ENCODE results near the gene MSI2. TPM values are rescaled to one million over a fixed set of nuclear protein-coding genes. Genes with fewer than 3 reads are reported as not detected.
A peak's percentile ranks its signal among the peaks of the same experiment; 100 is the strongest.

Gene MSI2
- total RNA-seq, 1 donor from 2014 or later, result 140 TPM

- peaks cover 68% of the 10 kb centered on the region for H3K4me1 Mint-ChIP-seq
- TF ChIP-seq CTCF (conservative IDR thresholded peaks at IDR 0.05), result no peak
- no peak overlapping the region for H3K4me3 Mint-ChIP-seq
- no peak for DNase-seq (ENCODE audit: low read depth, low spot score)
- peaks cover 4% of the 10 kb centered on the region for H3K9me3 Mint-ChIP-seq
- H3K27ac Mint-ChIP-seq (ENCODE audit: unreplicated experiment), result no peak overlapping the region
- peaks cover 14% of the 10 kb centered on the region for H3K36me3 Mint-ChIP-seq (ENCODE audit: low read depth)
- H3K27me3 Mint-ChIP-seq (ENCODE audit: low read depth), result no peaks in the 10 kb centered on the region
Observed at GRCh38 chr17:57324631-57325030, 68.3 kb downstream of the MSI2 start.

- Mint-ChIP-seq H3K27me3 (ENCODE audit: low read depth) (no peaks in the 10 kb centered on the region), H3K27ac (ENCODE audit: unreplicated experiment) (no peak overlapping the region), H3K4me3 (no peak overlapping the region), H3K4me1 (peaks cover 68% of the 10 kb centered on the region), H3K36me3 (ENCODE audit: low read depth) (peaks cover 14% of the 10 kb centered on the region), H3K9me3 (peaks cover 4% of the 10 kb centered on the region)
- TF ChIP-seq CTCF (conservative IDR thresholded peaks at IDR 0.05), result no peak
- no peak for DNase-seq (ENCODE audit: low read depth, low spot score)
Observed at GRCh38 chr17:57326336-57326735, 70.0 kb downstream of the MSI2 start.

- DNase-seq (ENCODE audit: low read depth, low spot score), result no peak
- Mint-ChIP-seq H3K27me3 (ENCODE audit: low read depth) (no peaks in the 10 kb centered on the region), H3K4me3 (no peak overlapping the region), H3K9me3 (peaks cover 4% of the 10 kb centered on the region), H3K36me3 (ENCODE audit: low read depth) (peaks cover 14% of the 10 kb centered on the region), H3K4me1 (peaks cover 70% of the 10 kb centered on the region), H3K27ac (ENCODE audit: unreplicated experiment) (no peak overlapping the region)
- TF ChIP-seq CTCF (conservative IDR thresholded peaks at IDR 0.05), result no peak
Observed at GRCh38 chr17:57326764-57327163, 70.4 kb downstream of the MSI2 start.

- Mint-ChIP-seq H3K9me3 (peaks cover 4% of the 10 kb centered on the region), H3K4me3 (no peak overlapping the region), H3K4me1 (peaks cover 68% of the 10 kb centered on the region), H3K36me3 (ENCODE audit: low read depth) (peaks cover 14% of the 10 kb centered on the region), H3K27ac (ENCODE audit: unreplicated experiment) (peak overlapping the region; percentile 65), H3K27me3 (ENCODE audit: low read depth) (no peaks in the 10 kb centered on the region)
- no peak for DNase-seq (ENCODE audit: low read depth, low spot score)
- TF ChIP-seq CTCF (conservative IDR thresholded peaks at IDR 0.05), result no peak
Observed at GRCh38 chr17:57327176-57327970, 71.0 kb downstream of the MSI2 start.

GRCh38 chr17:57328109-57328882, 72.0 kb downstream of the MSI2 start:
- no peak for TF ChIP-seq CTCF (conservative IDR thresholded peaks at IDR 0.05)
- Mint-ChIP-seq H3K27ac (ENCODE audit: unreplicated experiment) (no peak overlapping the region), H3K27me3 (ENCODE audit: low read depth) (no peaks in the 10 kb centered on the region), H3K36me3 (ENCODE audit: low read depth) (peaks cover 14% of the 10 kb centered on the region), H3K4me1 (peaks cover 65% of the 10 kb centered on the region), H3K4me3 (no peak overlapping the region), H3K9me3 (peaks cover 4% of the 10 kb centered on the region)
- DNase-seq (ENCODE audit: low read depth, low spot score), result no peak

Measured in neural crest cell (in vitro differentiated cells).